Measurements from ENCODE around the gene DZIP1.
"Not testable (repeated sequence)": the region's sequence is repeated elsewhere in the genome, so short reads cannot be mapped to it uniquely, and the experiment has no call there.

Gene DZIP1

GRCh38 chr13:95601906-95602305 lies 42.6 kb downstream of the DZIP1 start:
- no peak for DNase-seq

GRCh38 chr13:95601216-95601615 lies 43.3 kb downstream of the DZIP1 start:
- DNase-seq: no peak

- DNase-seq: no peak
Observed at GRCh38 chr13:95596701-95597100, 47.8 kb downstream of the DZIP1 start.

- DNase-seq: no peak
Observed at GRCh38 chr13:95593462-95593861, 51.0 kb downstream of the DZIP1 start.

- DNase-seq: no peak
Observed at GRCh38 chr13:95588721-95589120, 55.8 kb downstream of the DZIP1 start.

GRCh38 chr13:95588134-95588533 lies 56.4 kb downstream of the DZIP1 start:
- DNase-seq: no peak

- DNase-seq: no peak
Observed at GRCh38 chr13:95585867-95586266, 58.6 kb downstream of the DZIP1 start.

- no peak for DNase-seq
Observed at GRCh38 chr13:95579303-95579702, 65.2 kb downstream of the DZIP1 start.

GRCh38 chr13:95573221-95573620 lies 71.3 kb downstream of the DZIP1 start:
- DNase-seq: no peak

GRCh38 chr13:95571941-95572340 lies 72.6 kb downstream of the DZIP1 start:
- no peak for DNase-seq

- no peak for DNase-seq
Observed at GRCh38 chr13:95570016-95570415, 74.5 kb downstream of the DZIP1 start.

GRCh38 chr13:95568131-95568530 lies 76.4 kb downstream of the DZIP1 start:
- DNase-seq: no peak

GRCh38 chr13:95565758-95566157 lies 78.7 kb downstream of the DZIP1 start:
- not testable (repeated sequence) for DNase-seq

GRCh38 chr13:95564733-95565291 lies 79.7 kb downstream of the DZIP1 start:
- DNase-seq: no peak

GRCh38 chr13:95564091-95564490 lies 80.4 kb downstream of the DZIP1 start:
- DNase-seq: no peak

GRCh38 chr13:95560387-95560786 lies 84.1 kb downstream of the DZIP1 start:
- no peak for DNase-seq

- no peak for DNase-seq
Observed at GRCh38 chr13:95559100-95559499, 85.4 kb downstream of the DZIP1 start.

GRCh38 chr13:95557013-95557412 lies 87.5 kb downstream of the DZIP1 start:
- DNase-seq: no peak

GRCh38 chr13:95553581-95554385 lies 90.7 kb downstream of the DZIP1 start:
- no peak for DNase-seq

GRCh38 chr13:95552539-95553441 lies 91.7 kb downstream of the DZIP1 start, which contains the start of gene CLDN10:
Gene CLDN10 (plus strand): TSS chr13:95552720. CDS start chr13:95552754, 34 bp downstream.
- DNase-seq: no peak

- DNase-seq: no peak
Observed at GRCh38 chr13:95552208-95552538, 92.3 kb downstream of the DZIP1 start.

GRCh38 chr13:95547531-95548167 lies 96.9 kb downstream of the DZIP1 start:
- DNase-seq: no peak

GRCh38 chr13:95546919-95547318 lies 97.6 kb downstream of the DZIP1 start:
- DNase-seq: no peak
